Activated CD8-positive, alpha-beta T cell treated with anti-CD3 and anti-CD28 coated beads for 36 hours (primary cell): ENCODE measurements around the gene RNF168. TPM values are rescaled to one million over a fixed set of nuclear protein-coding genes. Genes with fewer than 3 reads are reported as not detected.
"Not testable (repeated sequence)": the region's sequence is repeated elsewhere in the genome, so short reads cannot be mapped to it uniquely, and the experiment has no call there.

Source experiments
- ATAC-seq: fragments of 200-7000 bp; cut with Tn5 transposase; one replicate; pipeline ENCODE4 v1.10.0; 2021; ENCODE audit warnings: mild to moderate bottlenecking, moderate library complexity
- CTCF ChIA-PET: fragments of 350-600 bp; sonication (Branson Sonifier 250); formaldehyde crosslinking; loops from one replicate; lab custom pipeline; 2021; ENCODE audit warnings: antibody characterized with exemption; lab: Charles Lee
- POLR2A ChIA-PET: fragments of 350-600 bp; sonication (Branson Sonifier 250); formaldehyde crosslinking; loops from one replicate; lab custom pipeline; 2021; ENCODE audit warnings: antibody characterized with exemption; lab: Charles Lee
- DNase-seq: peaks from one replicate; pipeline ENCODE4 v3.0.0-alpha.2; 2020
- H3K27ac Mint-ChIP-seq: one replicate; pipeline ENCODE4 v1.8.0; 2021; ENCODE audit warnings: mild to moderate bottlenecking, mixed read lengths
- H3K27me3 Mint-ChIP-seq: one replicate; pipeline ENCODE4 v1.8.0; 2021; ENCODE audit warnings: mixed read lengths
- H3K36me3 Mint-ChIP-seq: one replicate; pipeline ENCODE4 v1.8.0; 2021; ENCODE audit warnings: low read depth, mixed read lengths
- H3K4me1 Mint-ChIP-seq: one replicate; pipeline ENCODE4 v1.8.0; 2021; ENCODE audit warnings: low read depth, mixed read lengths
- H3K4me3 Mint-ChIP-seq: one replicate; pipeline ENCODE4 v1.8.0; 2021; ENCODE audit warnings: mild to moderate bottlenecking, moderate library complexity, mixed read lengths
- H3K9me3 Mint-ChIP-seq: one replicate; pipeline ENCODE4 v1.8.0; 2021; ENCODE audit warnings: mixed read lengths
- intact Hi-C: fragments of 100-400 bp; cut with micrococcal nuclease; formaldehyde crosslinking; loops from one replicate; pipeline ENCODE4 v1.10.0; 2022
- total RNA-seq, 2 experiments: library from RNA; stranded (reverse); gene quantifications; one replicate each; pipeline ENCODE4 v1.2.3, GENCODE V29; 2021
- TF ChIP-seq, protein P1 (sequence below): fragments of 200-600 bp; IDR thresholded peaks from one replicate; pipeline ENCODE4 v1.8.0; 2022; ENCODE audit warnings: antibody characterized with exemption, mild to moderate bottlenecking

The RNF168 gene
- total RNA-seq, 2 experiments from 2014 or later, result 20.9 to 21.2 TPM

DNA sequence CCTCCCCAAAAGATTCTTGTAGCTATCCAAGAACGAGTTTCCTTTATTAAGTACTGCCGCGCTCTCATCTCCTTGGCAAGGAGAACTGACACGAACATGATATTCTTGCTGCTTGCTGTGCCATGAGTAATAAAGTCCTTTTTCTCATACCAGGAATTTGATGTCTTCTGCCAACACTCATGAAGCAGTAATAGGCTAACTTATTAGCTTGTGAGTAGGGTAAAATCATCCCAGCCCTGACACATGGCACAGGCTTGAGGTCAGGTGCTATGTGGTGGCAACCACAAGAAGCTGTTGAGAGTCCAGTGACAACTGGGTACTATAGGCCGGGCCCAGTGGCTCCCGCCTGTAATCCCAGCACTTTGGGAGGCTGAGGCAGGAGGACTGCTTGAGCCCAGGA, 48.6 kb downstream of the RNF168 start:
- H3K4me3 Mint-ChIP-seq, result no peak overlapping the region
- ATAC-seq, result no peak
- POLR2A ChIA-PET, result no interaction called here
- no peak for DNase-seq
- intact Hi-C loops, result no loop called here
- no peak overlapping the region for H3K27ac Mint-ChIP-seq
- peaks cover 10% of the 10 kb centered on the region for H3K4me1 Mint-ChIP-seq
- H3K27me3 Mint-ChIP-seq, result no peaks in the 10 kb centered on the region
- CTCF ChIA-PET, result no interaction called here
- TF ChIP-seq, protein P1, sequence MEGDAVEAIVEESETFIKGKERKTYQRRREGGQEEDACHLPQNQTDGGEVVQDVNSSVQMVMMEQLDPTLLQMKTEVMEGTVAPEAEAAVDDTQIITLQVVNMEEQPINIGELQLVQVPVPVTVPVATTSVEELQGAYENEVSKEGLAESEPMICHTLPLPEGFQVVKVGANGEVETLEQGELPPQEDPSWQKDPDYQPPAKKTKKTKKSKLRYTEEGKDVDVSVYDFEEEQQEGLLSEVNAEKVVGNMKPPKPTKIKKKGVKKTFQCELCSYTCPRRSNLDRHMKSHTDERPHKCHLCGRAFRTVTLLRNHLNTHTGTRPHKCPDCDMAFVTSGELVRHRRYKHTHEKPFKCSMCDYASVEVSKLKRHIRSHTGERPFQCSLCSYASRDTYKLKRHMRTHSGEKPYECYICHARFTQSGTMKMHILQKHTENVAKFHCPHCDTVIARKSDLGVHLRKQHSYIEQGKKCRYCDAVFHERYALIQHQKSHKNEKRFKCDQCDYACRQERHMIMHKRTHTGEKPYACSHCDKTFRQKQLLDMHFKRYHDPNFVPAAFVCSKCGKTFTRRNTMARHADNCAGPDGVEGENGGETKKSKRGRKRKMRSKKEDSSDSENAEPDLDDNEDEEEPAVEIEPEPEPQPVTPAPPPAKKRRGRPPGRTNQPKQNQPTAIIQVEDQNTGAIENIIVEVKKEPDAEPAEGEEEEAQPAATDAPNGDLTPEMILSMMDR, result no peak
- no peaks in the 10 kb centered on the region for H3K36me3 Mint-ChIP-seq
- no peaks in the 10 kb centered on the region for H3K9me3 Mint-ChIP-seq

DNA sequence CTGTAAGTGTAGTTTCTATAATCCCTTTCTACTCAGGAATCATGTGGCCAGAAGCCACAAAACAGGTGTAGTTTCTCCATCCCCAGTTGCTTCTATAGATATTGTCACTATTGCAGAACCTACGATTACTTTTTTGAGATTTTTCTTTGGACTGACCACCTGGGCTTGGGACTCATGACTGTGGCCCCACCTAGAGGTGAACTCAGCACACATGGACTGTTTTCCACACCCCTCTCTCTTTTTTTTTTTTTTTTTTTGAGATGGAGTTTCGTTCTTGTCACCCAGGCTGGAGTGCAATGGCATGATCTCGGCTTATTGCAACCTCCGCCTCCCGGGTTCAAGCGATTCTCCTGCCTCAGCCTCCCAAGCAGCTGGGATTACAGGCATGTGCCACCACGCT, 58.2 kb downstream of the RNF168 start:
- intact Hi-C loops, POLR2A ChIA-PET, H3K36me3 Mint-ChIP-seq, H3K4me1 Mint-ChIP-seq, H3K4me3 Mint-ChIP-seq, H3K27me3 Mint-ChIP-seq, H3K9me3 Mint-ChIP-seq, CTCF ChIA-PET, H3K27ac Mint-ChIP-seq: not testable (repeated sequence)
- peak; percentile 38 for DNase-seq
- TF ChIP-seq, protein P1, result peak; percentile 36
- peak; percentile 42 for ATAC-seq

DNA sequence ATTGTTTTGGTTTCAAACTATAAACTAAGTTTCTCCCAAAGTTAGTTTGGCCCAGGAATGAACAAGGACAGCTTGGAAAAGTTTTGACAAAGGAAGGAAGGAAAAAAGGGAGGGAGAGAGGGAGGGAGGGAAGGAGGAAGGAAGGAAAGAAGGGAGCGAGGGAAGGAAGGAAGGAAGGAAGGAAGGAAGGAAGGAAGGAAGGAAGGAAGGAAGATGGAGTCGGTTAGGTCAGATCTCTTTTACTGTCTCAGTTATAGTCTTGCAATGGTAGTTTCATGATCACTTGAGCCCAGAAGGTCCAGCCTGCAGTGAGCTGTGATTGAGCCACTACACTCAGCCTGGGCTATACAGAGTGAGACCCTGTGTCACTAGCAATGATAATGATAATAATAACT, 59.1 kb downstream of the RNF168 start:
- DNase-seq (no peak), ATAC-seq (no peak)
- TF ChIP-seq, protein P1, result no peak
- H3K4me3 Mint-ChIP-seq, result no peak overlapping the region
- H3K36me3 Mint-ChIP-seq, result no peaks in the 10 kb centered on the region
- H3K27me3 Mint-ChIP-seq, result no peaks in the 10 kb centered on the region
- CTCF ChIA-PET, result no interaction called here
- peaks cover 2% of the 10 kb centered on the region for H3K4me1 Mint-ChIP-seq
- POLR2A ChIA-PET, result no interaction called here
- no peaks in the 10 kb centered on the region for H3K9me3 Mint-ChIP-seq
- intact Hi-C loops, result no loop called here
- no peak overlapping the region for H3K27ac Mint-ChIP-seq

- intact Hi-C loops, result no loop called here
- no peak for DNase-seq
- CTCF ChIA-PET, result interaction anchor here (0.6 to 1.4 kb wide), 4 partner anchors 46 to 187 kb away, joined by 3 to 4 read pairs (median 4); no protein-coding TSS in a partner anchor
Observed at GRCh38 chr3:196440696-196441095, 62.9 kb downstream of the RNF168 start.

DNA sequence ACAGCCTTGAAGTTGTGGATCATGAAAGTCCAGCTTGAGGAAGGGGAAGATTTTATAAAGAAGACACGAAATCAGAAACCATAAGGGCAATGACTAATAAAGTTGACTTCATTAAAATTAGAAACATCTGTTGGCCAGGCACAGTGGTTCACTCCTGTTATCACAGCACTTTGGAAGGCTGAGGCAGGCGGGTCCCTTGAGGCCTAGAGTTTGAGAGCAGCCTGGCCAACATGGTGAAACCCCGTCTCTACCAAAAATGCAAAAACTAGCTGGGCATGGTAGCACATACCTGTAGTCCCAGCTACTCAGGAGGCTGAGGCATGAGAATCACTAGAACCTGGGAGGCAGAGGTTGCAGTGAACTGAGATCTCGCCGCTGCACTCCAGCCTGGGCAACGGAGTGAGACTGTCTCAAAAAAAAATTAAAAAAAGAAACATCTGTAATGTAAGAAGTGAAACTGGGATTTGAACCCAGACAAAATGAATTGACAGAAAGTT, 63.5 kb downstream of the RNF168 start:
- Mint-ChIP-seq H3K27me3 (no peaks in the 10 kb centered on the region), H3K36me3 (no peaks in the 10 kb centered on the region), H3K27ac (no peak overlapping the region), H3K4me3 (no peak overlapping the region), H3K9me3 (no peaks in the 10 kb centered on the region), H3K4me1 (peaks cover 2% of the 10 kb centered on the region)
- intact Hi-C loops, result no loop called here
- ATAC-seq (no peak), DNase-seq (no peak)
- TF ChIP-seq, protein P1, result no peak
- ChIA-PET POLR2A (no interaction called here), CTCF (interaction anchor here (0.6 to 1.4 kb wide), 4 partner anchors 46 to 186 kb away, joined by 3 to 4 read pairs (median 4); no protein-coding TSS in a partner anchor)

More at GRCh38 chr3:196440696-196441095, 62.9 kb downstream of the RNF168 start:
- ATAC-seq, result no peak
- Mint-ChIP-seq H3K4me3 (no peak overlapping the region), H3K27ac (no peak overlapping the region), H3K4me1 (peaks cover 2% of the 10 kb centered on the region), H3K9me3 (no peaks in the 10 kb centered on the region), H3K36me3 (no peaks in the 10 kb centered on the region), H3K27me3 (no peaks in the 10 kb centered on the region)
- TF ChIP-seq, protein P1, result no peak
- POLR2A ChIA-PET, result no interaction called here
